ENCODE results near the gene QTRT2. TPM values are rescaled to one million over a fixed set of nuclear protein-coding genes. Genes with fewer than 3 reads are reported as not detected.

QTRT2 gene
- total RNA-seq, 1 donor from 2014 or later, result 22.5 TPM

GRCh38 chr3:114089675-114090074 is 33.1 kb downstream of the QTRT2 start:
- no peaks in the 10 kb centered on the region for H3K9me3 ChIP-seq
- TF ChIP-seq CTCF (IDR thresholded peaks at IDR 0.05), result no peak
- intact Hi-C loops (cut with DNase I), result no loop called here
- peaks cover 30% of the 10 kb centered on the region for H3K36me3 ChIP-seq
- ATAC-seq (no peak), DNase-seq (no peak)
- H3K4me3 ChIP-seq, result no peak overlapping the region
- peaks cover 3% of the 10 kb centered on the region for H3K4me1 ChIP-seq
- no peak overlapping the region for H3K27ac ChIP-seq
- no peaks in the 10 kb centered on the region for H3K27me3 ChIP-seq

- Histone ChIP-seq H3K27ac (peak overlapping the region; percentile 61), H3K4me1 (peaks cover 3% of the 10 kb centered on the region), H3K4me3 (no peak overlapping the region), H3K27me3 (no peaks in the 10 kb centered on the region), H3K9me3 (no peaks in the 10 kb centered on the region), H3K36me3 (peaks cover 6% of the 10 kb centered on the region)
- ATAC-seq (peak; percentile 49), DNase-seq (no peak)
- no peak for TF ChIP-seq CTCF (IDR thresholded peaks at IDR 0.05)
- intact Hi-C loops (cut with DNase I), result no loop called here
Measured at GRCh38 chr3:114092151-114093015, 35.8 kb downstream of the QTRT2 start.

GRCh38 chr3:114093016-114093380 is 36.5 kb downstream of the QTRT2 start:
- peak overlapping the region; percentile 61 for H3K27ac ChIP-seq
- H3K36me3 ChIP-seq, result no peaks in the 10 kb centered on the region
- DNase-seq (no peak), ATAC-seq (no peak)
- H3K4me1 ChIP-seq, result peaks cover 3% of the 10 kb centered on the region
- intact Hi-C loops (cut with DNase I), result no loop called here
- no peak overlapping the region for H3K4me3 ChIP-seq
- no peaks in the 10 kb centered on the region for H3K9me3 ChIP-seq
- H3K27me3 ChIP-seq, result no peaks in the 10 kb centered on the region
- TF ChIP-seq CTCF (IDR thresholded peaks at IDR 0.05), result no peak

GRCh38 chr3:114093596-114093995 is 37.1 kb downstream of the QTRT2 start:
- TF ChIP-seq CTCF (IDR thresholded peaks at IDR 0.05), result no peak
- no peak overlapping the region for H3K27ac ChIP-seq
- intact Hi-C loops (cut with DNase I), result no loop called here
- peaks cover 3% of the 10 kb centered on the region for H3K4me1 ChIP-seq
- H3K4me3 ChIP-seq, result no peak overlapping the region
- H3K9me3 ChIP-seq, result no peaks in the 10 kb centered on the region
- no peaks in the 10 kb centered on the region for H3K36me3 ChIP-seq
- H3K27me3 ChIP-seq, result no peaks in the 10 kb centered on the region
- DNase-seq (no peak), ATAC-seq (peak; percentile 15)

- Histone ChIP-seq H3K27ac (no peak overlapping the region), H3K4me1 (peaks cover 3% of the 10 kb centered on the region), H3K27me3 (no peaks in the 10 kb centered on the region), H3K4me3 (no peak overlapping the region), H3K36me3 (no peaks in the 10 kb centered on the region), H3K9me3 (no peaks in the 10 kb centered on the region)
- DNase-seq, result no peak
- intact Hi-C loops (cut with DNase I), result no loop called here
- ATAC-seq, result no peak
- no peak for TF ChIP-seq CTCF (IDR thresholded peaks at IDR 0.05)
Measured at GRCh38 chr3:114095796-114096195, 39.3 kb downstream of the QTRT2 start.

Measured in upper lobe of right lung (tissue), 1 donor.